HG02884 (cell line): ENCODE measurements around the gene ITIH2.
A peak's percentile ranks its signal among the peaks of the same experiment; 100 is the strongest.
"Not testable (repeated sequence)": the region's sequence is repeated elsewhere in the genome, so short reads cannot be mapped to it uniquely, and the experiment has no call there.

Source experiments
- ATAC-seq: cut with Tn5 transposase; IDR thresholded peaks from one replicate; pipeline ENCODE4 v1.9.1; 2021; ENCODE audit warnings: mild to moderate bottlenecking, moderate library complexity; ENCODE audit not compliant: unreplicated experiment

The ITIH2 gene

GRCh38 chr10:7738536-7739407 is 35.7 kb downstream of the ITIH2 start:
- no peak for ATAC-seq

DNA sequence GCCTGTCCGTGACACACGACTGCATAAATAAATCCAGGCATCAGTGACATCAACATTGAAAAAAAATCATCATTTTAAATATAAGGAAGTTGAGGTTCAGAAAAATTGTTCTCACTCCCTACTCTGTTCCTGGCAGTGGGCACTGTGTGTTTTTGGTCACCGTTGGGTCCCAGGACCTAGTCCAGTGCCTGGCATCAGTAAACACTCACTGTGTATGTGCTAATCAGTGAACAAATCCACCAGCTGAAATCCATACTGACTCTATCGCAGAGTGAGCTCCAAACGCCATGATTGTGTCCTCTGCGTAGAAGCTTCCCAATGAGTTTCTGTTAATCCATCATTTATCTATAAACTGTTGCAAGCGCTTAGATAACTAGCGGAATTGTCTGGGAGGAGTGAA is 41.2 kb downstream of the ITIH2 start:
- ATAC-seq, result no peak

DNA sequence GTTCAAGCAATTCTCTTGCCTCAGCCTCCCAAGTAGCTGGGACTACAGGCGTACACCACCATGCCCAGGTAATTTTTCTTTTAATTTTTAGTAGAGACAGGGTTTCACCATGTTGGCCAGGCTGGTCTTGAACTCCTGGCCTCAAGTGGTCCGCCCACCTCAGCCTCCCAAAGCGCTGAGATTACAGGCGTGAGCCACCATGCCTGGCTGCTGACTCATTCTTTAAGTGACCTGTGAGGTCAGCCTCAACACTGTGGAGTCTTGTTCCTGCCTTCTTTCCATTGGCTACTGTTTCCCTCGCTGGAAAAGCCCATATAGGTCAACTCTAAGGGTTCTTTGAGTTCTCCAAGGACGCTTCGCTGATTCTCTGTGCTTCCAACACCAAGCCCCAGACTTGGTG is 45.5 kb downstream of the ITIH2 start:
- ATAC-seq, result not testable (repeated sequence)

- ATAC-seq, result no peak
Measured at GRCh38 chr10:7750222-7750621, 47.1 kb downstream of the ITIH2 start.

DNA sequence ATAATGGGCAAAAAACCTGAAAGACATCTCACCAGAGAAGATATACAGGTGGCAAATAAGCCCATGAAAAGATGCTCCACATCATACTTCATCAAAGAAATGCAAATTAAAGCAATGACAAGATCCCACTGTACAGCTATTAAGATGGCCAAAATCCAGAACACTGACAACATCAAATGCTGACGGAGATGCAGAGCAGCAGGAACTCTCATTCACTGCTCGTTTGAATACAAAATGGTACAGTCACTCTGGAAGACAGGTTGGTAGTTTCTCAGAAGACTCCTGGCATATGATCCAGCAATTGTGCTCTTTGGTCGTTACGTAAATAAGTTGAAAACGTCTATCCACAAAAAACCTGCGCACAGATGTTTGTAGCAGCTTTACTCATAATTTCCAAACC is 49.1 kb downstream of the ITIH2 start:
- ATAC-seq, result no peak

GRCh38 chr10:7755103-7755502 is 52.0 kb downstream of the ITIH2 start:
- no peak for ATAC-seq

DNA sequence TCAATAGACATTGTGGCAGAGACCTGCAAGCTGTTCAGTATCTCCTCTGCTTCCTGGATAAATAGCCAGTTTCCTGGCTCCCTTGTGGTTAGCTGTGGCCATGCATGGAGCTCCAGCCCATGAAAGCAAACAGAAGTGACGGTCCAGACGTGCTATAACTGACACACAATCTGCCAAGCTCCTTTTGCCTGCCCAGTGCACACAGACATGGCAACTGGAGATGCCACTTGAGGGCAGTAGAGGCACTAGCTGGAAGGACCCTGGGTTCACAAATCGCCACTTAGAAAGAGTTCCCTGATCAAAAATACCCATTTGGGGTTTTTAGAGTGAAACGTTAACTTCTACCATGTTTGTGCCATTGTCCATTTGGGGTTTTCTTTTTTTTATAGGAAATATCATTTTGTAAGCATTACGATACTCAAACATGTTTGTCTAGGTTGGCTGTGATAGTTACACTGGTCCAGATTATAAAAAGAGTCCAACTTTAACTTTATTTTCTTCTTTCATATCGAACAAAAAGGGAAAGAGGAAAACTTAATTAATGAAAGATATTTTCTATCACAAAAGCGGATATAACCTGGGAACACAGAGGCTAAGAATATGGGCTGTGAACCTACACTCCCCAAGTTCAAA is 53.4 kb downstream of the ITIH2 start:
- no peak for ATAC-seq

DNA sequence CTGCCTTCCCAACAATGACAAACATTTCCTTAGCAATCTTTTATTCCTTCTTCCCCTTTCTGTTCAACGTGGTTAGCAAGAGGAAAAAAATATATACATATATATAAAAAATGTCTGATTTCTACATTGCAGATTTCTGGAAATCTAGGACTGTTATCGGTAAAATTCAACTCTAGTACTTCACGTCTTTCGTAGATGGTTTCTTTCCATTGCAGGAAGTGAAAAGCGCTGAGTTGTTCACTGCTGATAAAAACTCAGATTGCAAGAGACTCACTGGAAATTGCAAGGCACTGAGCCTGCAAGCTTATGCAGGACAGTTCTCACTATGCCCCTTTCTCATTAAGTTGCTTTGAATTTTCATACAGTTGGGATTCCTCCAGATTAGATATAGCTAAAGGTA is 60.8 kb downstream of the ITIH2 start:
- no peak for ATAC-seq

GRCh38 chr10:7766241-7766640 is 63.1 kb downstream of the ITIH2 start:
- ATAC-seq, result no peak

GRCh38 chr10:7767209-7767608 is 64.1 kb downstream of the ITIH2 start:
- no peak for ATAC-seq

- ATAC-seq, result no peak
Measured at GRCh38 chr10:7768417-7768816, 65.3 kb downstream of the ITIH2 start.

GRCh38 chr10:7773845-7774801 is 71.0 kb downstream of the ITIH2 start:
- ATAC-seq, result no peak

DNA sequence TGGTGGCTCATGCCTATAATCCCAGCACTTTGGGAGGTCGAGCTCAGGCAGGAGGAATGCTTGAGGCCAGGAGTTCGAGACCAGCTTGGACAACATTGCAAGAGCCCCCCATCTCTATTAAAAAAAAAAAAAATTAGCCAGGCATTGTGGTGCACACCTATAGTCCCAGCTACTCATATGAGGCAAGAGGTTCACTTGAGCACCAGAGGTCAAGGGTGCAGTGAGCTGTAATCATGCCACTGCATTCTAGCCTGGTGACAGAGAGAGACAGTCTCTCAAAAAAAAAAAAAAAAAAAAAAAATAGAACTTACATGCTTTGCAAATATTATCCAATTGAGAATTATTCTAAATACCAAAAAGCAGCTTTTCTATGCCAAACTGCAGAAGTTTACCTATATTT is 73.7 kb downstream of the ITIH2 start:
- no peak for ATAC-seq

GRCh38 chr10:7782194-7782593 is 79.1 kb downstream of the ITIH2 start:
- ATAC-seq, result not testable (repeated sequence)

DNA sequence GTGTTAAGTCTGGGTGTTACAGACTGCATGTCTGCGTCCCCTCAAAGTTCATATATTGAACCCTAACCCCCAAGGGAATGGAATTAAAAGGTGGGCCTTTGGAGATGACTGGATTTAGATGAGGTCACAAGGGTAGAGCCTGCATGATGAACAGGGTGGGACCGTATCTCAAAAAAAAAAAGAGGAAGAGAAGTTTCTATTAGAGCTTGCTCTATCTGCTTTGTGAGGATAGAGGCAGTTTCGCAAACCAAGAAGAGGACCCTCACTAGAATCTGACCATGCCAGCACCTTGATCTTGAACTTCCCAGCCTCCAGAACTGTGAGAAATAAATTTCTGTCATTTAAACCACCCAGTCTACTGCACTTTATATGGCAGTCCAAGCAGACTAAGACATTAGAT is 83.3 kb downstream of the ITIH2 start:
- no peak for ATAC-seq

- peak; percentile 6 for ATAC-seq
Measured at GRCh38 chr10:7787150-7787856, 84.2 kb downstream of the ITIH2 start.

DNA sequence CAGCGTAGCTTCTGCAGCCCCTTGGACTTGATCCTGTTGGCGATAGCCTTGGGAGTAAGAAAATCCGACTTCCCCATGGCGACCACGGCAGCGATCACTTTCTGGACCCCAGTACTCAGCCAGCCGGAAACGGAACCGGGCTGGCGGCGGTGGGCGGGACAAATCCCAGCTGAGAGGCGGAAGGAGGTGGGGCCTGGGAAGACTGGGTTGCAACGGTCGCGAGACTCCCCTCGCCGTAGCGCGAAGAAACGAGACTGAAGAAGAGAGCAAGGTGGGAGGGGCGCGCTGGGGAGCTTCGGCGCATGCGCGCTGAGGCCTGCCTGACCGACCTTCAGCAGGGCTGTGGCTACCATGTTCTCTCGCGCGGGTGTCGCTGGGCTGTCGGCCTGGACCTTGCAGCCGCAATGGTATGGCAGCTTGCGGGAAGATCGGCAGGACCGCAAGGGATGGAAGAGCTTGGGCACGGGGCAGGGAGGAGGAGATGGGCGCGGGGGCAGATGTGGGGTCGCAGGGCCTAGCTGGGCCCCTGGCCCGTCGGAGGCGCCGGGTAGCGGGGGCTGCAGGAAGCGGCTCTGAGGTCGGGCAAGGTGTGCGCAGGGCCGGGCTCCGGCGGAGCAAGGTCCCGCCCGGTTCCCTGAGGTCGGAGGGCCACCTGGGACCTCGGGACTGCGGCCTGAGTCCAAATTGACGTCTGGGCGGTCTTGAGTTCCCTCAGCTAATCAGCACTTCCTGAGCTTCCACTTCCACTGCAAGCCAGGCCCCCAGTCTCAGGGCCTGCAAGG is 84.9 kb downstream of the ITIH2 start, which contains the start of the genes ATP5F1C and KIN:
Gene ATP5F1C (plus strand): TSS at position 321 of the 782 bp plus-strand sequence. CDS start 31 bp downstream, at position 352.
Gene KIN (minus strand): TSS at position 137 of the 782 bp plus-strand sequence. CDS start 60 bp downstream, at position 77.
- peak; percentile 93 for ATAC-seq

DNA sequence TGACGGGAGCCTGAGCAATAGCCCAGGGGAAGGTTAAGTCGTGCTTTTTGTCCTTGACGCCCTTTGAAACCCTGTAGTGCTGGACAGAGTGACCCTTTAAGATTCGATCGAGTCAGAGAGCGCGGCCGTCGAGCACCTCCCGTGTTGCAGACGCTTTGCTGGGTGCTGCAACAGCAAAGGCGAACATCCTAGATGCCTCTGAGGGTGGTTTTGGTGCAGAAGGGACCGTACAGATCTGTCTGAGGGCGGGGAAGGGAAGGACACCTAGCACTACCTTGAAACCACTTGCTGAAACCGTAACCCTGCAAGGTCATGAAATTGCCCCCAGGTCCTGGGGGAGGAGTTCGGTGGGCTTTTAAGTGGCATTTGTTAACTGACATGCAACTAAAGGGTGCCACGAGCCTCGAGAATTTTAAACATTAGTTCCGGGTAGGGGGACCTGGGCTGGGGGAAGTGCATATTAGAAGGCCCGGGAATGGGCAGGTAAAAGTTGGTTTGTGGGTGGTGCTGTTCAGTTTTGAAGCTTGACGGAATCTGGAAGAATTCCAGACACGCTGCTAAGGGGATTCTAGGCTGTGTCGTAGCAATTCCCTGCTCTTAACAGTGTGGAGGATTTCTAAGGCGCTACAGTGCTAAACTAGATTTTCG is 85.6 kb downstream of the ITIH2 start:
- ATAC-seq, result peak; percentile 18

DNA sequence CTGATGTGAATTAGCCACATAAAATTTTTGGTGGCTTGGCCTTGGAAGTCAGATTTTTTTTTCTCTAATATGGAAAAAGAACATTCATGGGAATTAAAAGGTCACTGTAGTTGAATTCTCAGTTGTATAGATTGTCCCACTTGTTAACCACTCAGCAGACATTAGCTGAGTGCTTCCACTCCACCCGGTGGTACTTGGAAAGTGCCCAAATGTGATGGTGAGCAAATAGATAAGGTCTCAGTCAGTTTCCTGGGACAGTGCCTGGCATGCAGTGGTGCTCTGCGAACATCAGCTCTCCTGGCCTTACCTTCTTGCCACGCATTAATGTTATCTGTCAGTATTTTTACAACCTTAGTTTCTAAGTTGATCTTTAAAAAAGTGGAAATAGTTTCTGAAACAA is 86.3 kb downstream of the ITIH2 start:
- ATAC-seq, result no peak
